GM23248 (cell line): Measurements from ENCODE around the gene MPRIP.

Source experiments
- EZH2 ChIP-seq: fragments of 200-600 bp; sonication (generic); IDR thresholded peaks from 2 replicates; pipeline ENCODE4 v1.6.1; 2018; ENCODE audit warnings: antibody characterized with exemption, mild to moderate bottlenecking; ENCODE audit not compliant: insufficient read depth, poor library complexity, severe bottlenecking
- EZH2phosphoT487 ChIP-seq: fragments of 200-600 bp; sonication (generic); IDR thresholded peaks from 2 replicates; pipeline ENCODE4 v1.6.1; 2018; ENCODE audit warnings: antibody characterized with exemption, moderate library complexity, mild to moderate bottlenecking, low read depth; ENCODE audit not compliant: insufficient read depth

DNA sequence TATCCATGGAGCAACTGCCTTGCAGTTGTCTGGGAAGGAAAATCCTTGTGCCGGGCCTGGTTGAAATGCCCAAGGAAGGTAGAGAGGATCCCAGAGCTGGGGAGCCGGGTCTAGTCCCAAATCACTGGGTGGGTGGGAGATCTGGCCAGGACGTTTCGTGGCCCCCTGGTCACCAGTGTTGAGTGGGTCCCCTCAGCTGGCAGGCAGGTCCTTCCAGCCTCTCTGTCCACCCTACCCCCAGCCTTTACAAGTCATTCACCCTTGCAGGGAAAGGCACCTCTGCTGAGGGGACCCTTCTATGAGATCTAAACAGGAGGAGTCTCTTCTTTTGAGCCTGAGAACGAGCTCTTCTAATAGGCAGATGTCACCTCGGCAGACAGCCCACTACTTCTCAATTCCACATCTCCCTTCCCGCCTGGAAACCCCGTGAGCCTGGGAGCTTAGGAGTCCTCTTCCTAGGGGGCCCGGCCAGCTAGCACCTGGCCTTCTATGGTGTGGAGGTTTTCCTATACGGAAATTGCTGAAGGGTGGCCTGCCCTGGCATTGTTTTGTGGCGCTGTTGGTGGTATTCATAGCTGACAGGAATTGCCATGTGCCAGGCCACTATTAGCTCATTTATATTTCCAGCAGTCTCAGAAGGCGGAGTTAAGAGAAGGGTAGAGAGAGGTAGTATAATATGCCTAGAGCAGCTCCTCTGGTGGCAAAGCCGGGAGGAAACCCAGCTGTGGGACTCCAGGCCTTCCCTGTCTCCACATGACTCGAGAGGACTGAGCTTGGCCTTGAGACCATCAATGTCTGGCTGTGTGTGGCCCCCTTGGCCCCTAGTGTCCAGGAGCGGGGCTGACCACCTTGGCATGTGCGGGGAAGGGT is 13.3 kb downstream of the MPRIP start:
- TF ChIP-seq EZH2 (no peak), EZH2phosphoT487 (no peak)
